Caco-2 (cell line): ENCODE data around the gene ZFP28. TPM values are rescaled to one million over a fixed set of nuclear protein-coding genes. Genes with fewer than 3 reads are reported as not detected.

ENCODE experiments used
- BruUV-seq: library from RNA; stranded (reverse); fragments of 400-500 nt; replicated peaks from 2 replicates; lab custom pipeline; 2021; lab: Mats Ljungman, UMichigan
- CTCF ChIA-PET: fragments of 300-600 bp; sonication (Branson Sonifier 250); formaldehyde crosslinking; loops from one replicate; lab custom pipeline; 2022; ENCODE audit warnings: antibody characterized with exemption; lab: Charles Lee
- POLR2A ChIA-PET: fragments of 300-600 bp; sonication (Branson Sonifier 250); formaldehyde crosslinking; loops from one replicate; lab custom pipeline; 2022; ENCODE audit warnings: antibody characterized with exemption; lab: Charles Lee
- DNase-seq, 2 experiments: peaks; one replicate each; pipeline versions ENCODE4 v3.0.0 to v3.0.0-alpha.2; 2020 to 2022
- H3K27me3 ChIP-seq: replicated peaks from 2 replicates; pipeline ENCODE4 v1.6.0; 2011; ENCODE audit warnings: low read length; ENCODE audit not compliant: control insufficient read depth, insufficient read depth
- H3K36me3 ChIP-seq: 2 replicates; pipeline ENCODE4 v1.5.1; 2011; ENCODE audit warnings: low read length; ENCODE audit not compliant: control insufficient read depth, insufficient read depth
- H3K4me1 ChIP-seq: fragments of 250-450 bp; sonication (Bioruptor Pico); 2 replicates; pipeline ENCODE4 v1.5.1; 2020; ENCODE audit warnings: mild to moderate bottlenecking
- H3K4me3 ChIP-seq: 2 replicates; pipeline ENCODE4 v1.5.1; 2011; ENCODE audit warnings: low read depth, mild to moderate bottlenecking, control low read depth, low read length
- H3K9me3 ChIP-seq: fragments of 250-450 bp; sonication (Bioruptor Pico); 2 replicates; pipeline ENCODE4 v1.5.1; 2020; ENCODE audit warnings: mild to moderate bottlenecking, moderate library complexity
- H3K27ac Mint-ChIP-seq: one replicate; pipeline ENCODE4 v1.8.0; 2022; ENCODE audit warnings: mixed read lengths; ENCODE audit not compliant: unreplicated experiment
- H3K27me3 Mint-ChIP-seq: one replicate; pipeline ENCODE4 v1.8.0; 2022; ENCODE audit warnings: mixed read lengths; ENCODE audit not compliant: insufficient read depth, unreplicated experiment
- H3K36me3 Mint-ChIP-seq: one replicate; pipeline ENCODE4 v1.8.0; 2022; ENCODE audit warnings: mild to moderate bottlenecking, mixed read lengths; ENCODE audit not compliant: insufficient read depth, unreplicated experiment
- H3K4me1 Mint-ChIP-seq: one replicate; pipeline ENCODE4 v1.8.0; 2022; ENCODE audit warnings: low read depth, mixed read lengths; ENCODE audit not compliant: unreplicated experiment
- H3K4me3 Mint-ChIP-seq: one replicate; pipeline ENCODE4 v1.8.0; 2022; ENCODE audit warnings: mild to moderate bottlenecking, moderate library complexity, mixed read lengths; ENCODE audit not compliant: unreplicated experiment
- H3K9me3 Mint-ChIP-seq: one replicate; pipeline ENCODE4 v1.8.0; 2022; ENCODE audit warnings: mixed read lengths; ENCODE audit not compliant: unreplicated experiment
- CTCF ChIP-seq, 2 experiments: fragments of 200-600 bp in 1 of 2; IDR thresholded peaks; 1 replicate in 1 of 2; 2 replicates in 1 of 2; pipeline versions ENCODE4 v1.5.1 to v1.8.0; 2011 to 2022; ENCODE audit warnings: antibody characterized with exemption in 1 of 2, control low read depth in 1 of 2, inconsistent platforms in 1 of 2, low read depth in 1 of 2, low read length in 1 of 2, mild to moderate bottlenecking in 1 of 2, moderate library complexity in 1 of 2; ENCODE audit not compliant: insufficient read depth in 1 of 2, severe bottlenecking in 1 of 2, unreplicated experiment in 1 of 2
- intact Hi-C: fragments of 100-400 bp; cut with micrococcal nuclease; formaldehyde crosslinking; loops from one replicate; pipeline ENCODE4 v1.10.0; 2022; ENCODE audit not compliant: unreplicated experiment
- total RNA-seq: library from RNA; stranded (reverse); gene quantifications from 2 replicates; pipeline ENCODE4 v1.2.3, GENCODE V29; 2022

ZFP28 gene
- total RNA-seq, 1 experiment from 2014 or later: not detected

GRCh38 chr19:56573914-56574313 is 35.2 kb downstream of the ZFP28 start:
- no peak for TF ChIP-seq CTCF (IDR thresholded peaks at IDR 0.05; ENCODE audit: insufficient read depth in 1 of 2, low read depth in 1 of 2, low read length in 1 of 2, severe bottlenecking in 1 of 2, unreplicated experiment in 1 of 2)
- ChIA-PET CTCF (no interaction called here), POLR2A (no interaction called here)
- Mint-ChIP-seq H3K4me3 (no peak overlapping the region), H3K36me3 (peaks cover 5% of the 10 kb centered on the region), H3K27ac (no peak overlapping the region), H3K27me3 (no peaks in the 10 kb centered on the region), H3K9me3 (peaks cover 50% of the 10 kb centered on the region), H3K4me1 (no peaks in the 10 kb centered on the region)
- no TSS peak for BruUV-seq
- H3K27me3 ChIP-seq: no peaks in the 10 kb centered on the region
- no peaks in the 10 kb centered on the region for H3K4me1 ChIP-seq
- no peak for DNase-seq
- intact Hi-C loops: no loop called here
- H3K9me3 ChIP-seq: peaks cover 56% of the 10 kb centered on the region
- no peak overlapping the region for H3K4me3 ChIP-seq
- no peaks in the 10 kb centered on the region for H3K36me3 ChIP-seq

GRCh38 chr19:56577719-56578602 is 39.2 kb downstream of the ZFP28 start:
- CTCF ChIA-PET: no interaction called here
- H3K4me1 Mint-ChIP-seq: no peaks in the 10 kb centered on the region
- Histone ChIP-seq H3K27me3 (no peaks in the 10 kb centered on the region), H3K4me3 (no peak overlapping the region), H3K4me1 (no peaks in the 10 kb centered on the region), H3K36me3 (no peaks in the 10 kb centered on the region), H3K9me3 (peaks cover 72% of the 10 kb centered on the region)
- intact Hi-C loops: no loop called here
- no peaks in the 10 kb centered on the region for H3K27me3 Mint-ChIP-seq
- no peak overlapping the region for H3K4me3 Mint-ChIP-seq
- no peak overlapping the region for H3K27ac Mint-ChIP-seq
- POLR2A ChIA-PET: no interaction called here
- TF ChIP-seq CTCF (IDR thresholded peaks at IDR 0.05; ENCODE audit: insufficient read depth in 1 of 2, low read depth in 1 of 2, low read length in 1 of 2, severe bottlenecking in 1 of 2, unreplicated experiment in 1 of 2): no peak
- H3K9me3 Mint-ChIP-seq: peaks cover 63% of the 10 kb centered on the region
- no TSS peak for BruUV-seq
- no peak for DNase-seq
- H3K36me3 Mint-ChIP-seq: peaks cover 11% of the 10 kb centered on the region

GRCh38 chr19:56594446-56594782 is 55.7 kb downstream of the ZFP28 start:
- CTCF ChIA-PET: no interaction called here
- intact Hi-C loops: no loop called here
- Mint-ChIP-seq H3K36me3 (no peaks in the 10 kb centered on the region), H3K27me3 (no peaks in the 10 kb centered on the region), H3K9me3 (peaks cover 56% of the 10 kb centered on the region), H3K4me1 (no peaks in the 10 kb centered on the region), H3K4me3 (peak overlapping the region; percentile 72), H3K27ac (no peak overlapping the region)
- H3K4me3 ChIP-seq: no peak overlapping the region
- no peaks in the 10 kb centered on the region for H3K36me3 ChIP-seq
- BruUV-seq: no TSS peak
- TF ChIP-seq CTCF (IDR thresholded peaks at IDR 0.05; ENCODE audit: insufficient read depth in 1 of 2, low read depth in 1 of 2, low read length in 1 of 2, severe bottlenecking in 1 of 2, unreplicated experiment in 1 of 2): no peak
- H3K4me1 ChIP-seq: no peaks in the 10 kb centered on the region
- DNase-seq: no peak
- H3K9me3 ChIP-seq: peaks cover 9% of the 10 kb centered on the region; the same call in 1 of the 2 replicates
- H3K27me3 ChIP-seq: no peaks in the 10 kb centered on the region
- POLR2A ChIA-PET: no interaction called here
